ENCODE data around the gene WWOX.

DNA sequence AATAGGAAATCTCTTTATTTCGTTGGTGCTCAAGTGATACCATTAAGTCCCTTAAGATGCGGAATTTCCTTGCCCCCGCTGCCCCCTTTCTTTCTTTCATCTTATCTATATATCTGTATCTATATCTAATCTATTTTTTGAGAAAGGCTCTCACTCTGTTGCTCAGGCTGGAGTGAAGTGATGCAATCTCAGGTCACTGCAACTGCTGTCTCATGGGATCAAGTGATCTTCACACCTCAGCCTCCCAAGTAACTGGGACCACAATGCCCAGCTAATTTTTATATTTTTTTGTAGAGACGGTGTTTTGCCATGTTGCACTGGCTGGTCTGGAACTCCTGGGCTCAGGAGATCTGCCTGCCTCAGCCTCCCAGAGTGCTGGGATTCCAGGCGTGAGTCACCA, 693.5 kb downstream of the WWOX start:
- TF ChIP-seq POLR2A (IDR thresholded peaks at IDR 0.05; ENCODE audit: low read depth, low read length) (no peak), POLR2AphosphoS5 (IDR thresholded peaks at IDR 0.05; ENCODE audit: low read depth, low read length) (no peak), TAF1 (IDR thresholded peaks at IDR 0.05; ENCODE audit: low read depth, low read length) (no peak), SPI1 (IDR thresholded peaks at IDR 0.05; ENCODE audit: low read depth, low read length) (no peak), POU2F2 (IDR thresholded peaks at IDR 0.05; ENCODE audit: low read depth, low read length) (no peak)

Measured in GM12891 (cell line).